Measurements from ENCODE around the gene RCSD1.

- TF ChIP-seq CTCF (conservative IDR thresholded peaks at IDR 0.05; ENCODE audit: low read depth, low read length) (no peak), EZH2 (IDR thresholded peaks at IDR 0.05; ENCODE audit: borderline replicate concordance, low read depth, low read length, poor library complexity, severe bottlenecking) (no peak)
Observed at GRCh38 chr1:167648978-167649744, 19.1 kb downstream of the RCSD1 start.

Data from A673 (cell line).